Activated naive CD4-positive, alpha-beta T cell treated with anti-CD3 and anti-CD28 coated beads for 36 hours (primary cell): Measurements from ENCODE around the gene PUDP. TPM values are rescaled to one million over a fixed set of nuclear protein-coding genes. Genes with fewer than 3 reads are reported as not detected.
A peak's percentile ranks its signal among the peaks of the same experiment; 100 is the strongest.

Experiments
- CTCF ChIA-PET: fragments of 350-600 bp; sonication (Branson Sonifier 250); formaldehyde crosslinking; loops from one replicate; lab custom pipeline; 2021; ENCODE audit warnings: antibody characterized with exemption; lab: Charles Lee
- DNase-seq: peaks from one replicate; pipeline ENCODE4 v3.0.0-alpha.2; 2020
- H3K27ac Mint-ChIP-seq: one replicate; pipeline ENCODE4 v1.8.0; 2021; ENCODE audit warnings: mild to moderate bottlenecking, mixed read lengths
- H3K27me3 Mint-ChIP-seq: one replicate; pipeline ENCODE4 v1.8.0; 2021; ENCODE audit warnings: low read depth, mixed read lengths
- H3K36me3 Mint-ChIP-seq: one replicate; pipeline ENCODE4 v1.8.0; 2021; ENCODE audit warnings: low read depth, mixed read lengths
- H3K4me1 Mint-ChIP-seq: one replicate; pipeline ENCODE4 v1.8.0; 2021; ENCODE audit warnings: low read depth, mixed read lengths
- H3K4me3 Mint-ChIP-seq: one replicate; pipeline ENCODE4 v1.8.0; 2021; ENCODE audit warnings: mild to moderate bottlenecking, moderate library complexity, mixed read lengths
- H3K9me3 Mint-ChIP-seq: one replicate; pipeline ENCODE4 v1.8.0; 2021; ENCODE audit warnings: mixed read lengths
- intact Hi-C: fragments of 100-400 bp; cut with micrococcal nuclease; formaldehyde crosslinking; loops from one replicate; pipeline ENCODE4 v1.15.1; 2023
- total RNA-seq, 2 experiments: library from RNA; stranded (reverse); gene quantifications; one replicate each; pipeline ENCODE4 v1.2.3, GENCODE V29; 2021

Gene PUDP
- total RNA-seq, 2 experiments from 2014 or later = 10.7 to 13.6 TPM

DNA sequence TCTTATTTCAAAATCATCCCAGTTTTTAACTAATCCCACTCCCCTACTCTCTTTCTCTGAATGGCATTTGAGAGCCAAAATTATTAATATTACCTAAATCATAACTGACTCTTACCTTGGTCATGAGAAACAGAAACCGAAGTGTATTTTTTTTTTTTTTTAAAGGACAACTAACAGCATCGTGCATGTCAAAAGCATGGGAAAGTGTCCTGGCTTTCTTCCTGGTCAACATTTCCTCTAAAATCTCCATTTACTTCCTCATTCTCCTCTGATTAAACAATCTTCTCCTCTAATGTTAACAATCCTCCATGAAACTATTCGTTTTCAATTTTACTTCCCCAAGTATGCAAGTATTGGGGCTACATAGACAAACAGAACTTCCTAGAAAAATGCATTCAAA lies 2.5 kb downstream of the PUDP start:
- H3K36me3 Mint-ChIP-seq = no peaks in the 10 kb centered on the region
- no peaks in the 10 kb centered on the region for H3K27me3 Mint-ChIP-seq
- no peak for DNase-seq
- no peak overlapping the region for H3K27ac Mint-ChIP-seq
- no peak overlapping the region for H3K4me3 Mint-ChIP-seq
- intact Hi-C loops = loop anchor here (5.0 kb wide), 1 partner anchor 78 kb away; no protein-coding TSS in a partner anchor
- peaks cover 13% of the 10 kb centered on the region for H3K4me1 Mint-ChIP-seq
- H3K9me3 Mint-ChIP-seq = no peaks in the 10 kb centered on the region
- CTCF ChIA-PET = no interaction called here

DNA sequence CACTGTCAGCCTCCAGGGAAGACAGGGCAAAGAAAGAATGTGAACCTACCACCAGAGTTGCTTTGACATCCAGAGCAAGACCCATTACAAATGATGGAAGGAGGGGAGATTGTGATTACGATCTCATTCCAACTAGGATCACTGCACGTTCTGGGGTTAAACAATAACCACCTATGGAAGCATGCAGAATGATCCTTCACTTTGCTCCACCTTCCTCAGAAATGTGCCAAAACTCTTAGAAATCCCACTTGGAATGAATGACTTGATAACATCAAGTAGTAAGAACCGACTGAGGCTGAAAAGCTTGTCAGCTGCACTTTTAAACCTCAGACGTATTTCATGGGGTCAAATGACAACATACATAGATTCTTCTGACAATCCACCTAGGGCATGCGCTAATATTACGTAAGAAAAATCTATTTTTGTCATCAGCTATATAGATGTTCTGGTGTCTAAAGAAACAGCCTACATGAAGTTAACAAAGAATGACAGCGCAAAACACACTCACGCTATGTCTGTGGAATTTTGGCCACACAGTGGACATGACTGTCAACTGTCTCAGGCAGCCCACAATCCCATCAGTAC lies 3.9 kb downstream of the PUDP start:
- Mint-ChIP-seq H3K9me3 (no peaks in the 10 kb centered on the region), H3K4me3 (no peak overlapping the region), H3K36me3 (no peaks in the 10 kb centered on the region), H3K27me3 (no peaks in the 10 kb centered on the region), H3K27ac (no peak overlapping the region), H3K4me1 (peaks cover 13% of the 10 kb centered on the region)
- CTCF ChIA-PET = no interaction called here
- intact Hi-C loops = no loop called here
- DNase-seq = no peak

DNA sequence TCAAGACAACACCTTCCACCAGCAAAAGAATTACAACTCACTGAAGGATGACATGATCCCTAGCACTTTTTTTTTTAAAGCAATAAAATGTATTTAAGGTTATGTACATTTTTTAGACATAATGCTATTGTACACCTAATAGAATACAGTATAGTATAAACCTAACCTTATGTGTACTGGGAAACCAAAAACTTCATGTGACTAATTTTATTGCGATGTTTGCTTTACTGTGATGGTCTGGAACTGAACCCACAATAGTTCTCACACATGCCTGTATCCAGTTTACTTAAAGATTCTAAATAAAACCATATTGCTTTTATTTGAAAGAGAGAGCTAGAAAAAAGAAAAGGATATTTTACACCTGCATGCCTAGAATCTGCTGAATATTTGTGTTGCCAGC lies 4.9 kb downstream of the PUDP start:
- H3K27me3 Mint-ChIP-seq = no peaks in the 10 kb centered on the region
- no peaks in the 10 kb centered on the region for H3K36me3 Mint-ChIP-seq
- intact Hi-C loops = no loop called here
- CTCF ChIA-PET = no interaction called here
- H3K4me1 Mint-ChIP-seq = peaks cover 20% of the 10 kb centered on the region
- no peak overlapping the region for H3K27ac Mint-ChIP-seq
- H3K9me3 Mint-ChIP-seq = no peaks in the 10 kb centered on the region
- H3K4me3 Mint-ChIP-seq = no peak overlapping the region
- DNase-seq = no peak

DNA sequence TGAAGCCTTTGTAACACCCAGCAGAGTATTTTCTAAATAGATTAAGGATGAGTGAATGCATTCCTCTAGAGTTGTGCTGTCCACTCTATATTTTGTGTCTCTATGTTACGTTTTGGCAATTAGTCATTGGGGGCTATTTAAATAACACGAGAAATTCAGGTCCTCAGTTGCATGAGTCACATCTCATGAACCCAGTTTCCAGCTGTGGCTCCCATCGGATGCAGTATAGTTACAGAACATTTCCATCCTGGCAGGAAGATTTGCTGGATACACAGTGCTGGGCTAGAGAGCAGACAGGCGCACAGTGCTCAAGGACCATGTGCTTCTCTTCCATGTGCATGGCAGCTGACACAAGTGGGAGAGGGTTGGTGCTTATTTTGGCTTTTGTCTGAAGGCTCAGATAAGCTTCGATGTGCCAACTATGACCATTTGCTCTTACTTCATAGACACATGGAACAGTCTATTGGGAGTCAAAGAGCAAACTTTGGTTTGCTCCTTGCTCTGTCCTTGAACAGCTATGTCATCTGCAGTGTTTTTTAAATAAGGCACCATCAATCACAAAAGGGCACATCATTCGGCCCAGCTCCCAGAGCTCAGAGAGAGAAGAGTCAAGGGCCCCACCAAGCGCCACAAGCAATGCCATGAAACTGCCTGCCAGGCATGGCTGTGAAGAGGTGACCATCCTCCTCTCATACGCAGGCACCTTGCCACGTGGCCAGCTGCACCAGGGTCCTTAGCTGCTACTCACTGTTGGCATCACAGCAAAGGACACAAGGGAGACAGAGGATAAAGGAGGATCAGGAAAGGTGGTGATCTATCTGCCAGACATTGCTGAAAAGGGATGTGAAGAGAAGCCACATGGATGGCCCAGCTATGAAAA lies 8.5 kb downstream of the PUDP start:
- Mint-ChIP-seq H3K27ac (no peak overlapping the region), H3K4me3 (no peak overlapping the region), H3K36me3 (no peaks in the 10 kb centered on the region), H3K9me3 (no peaks in the 10 kb centered on the region), H3K4me1 (peaks cover 21% of the 10 kb centered on the region), H3K27me3 (no peaks in the 10 kb centered on the region)
- DNase-seq = no peak
- intact Hi-C loops = no loop called here
- CTCF ChIA-PET = interaction anchor here (0.9 kb wide), 1 partner anchor 32 kb away, joined by 3 read pairs; no protein-coding TSS in a partner anchor

DNA sequence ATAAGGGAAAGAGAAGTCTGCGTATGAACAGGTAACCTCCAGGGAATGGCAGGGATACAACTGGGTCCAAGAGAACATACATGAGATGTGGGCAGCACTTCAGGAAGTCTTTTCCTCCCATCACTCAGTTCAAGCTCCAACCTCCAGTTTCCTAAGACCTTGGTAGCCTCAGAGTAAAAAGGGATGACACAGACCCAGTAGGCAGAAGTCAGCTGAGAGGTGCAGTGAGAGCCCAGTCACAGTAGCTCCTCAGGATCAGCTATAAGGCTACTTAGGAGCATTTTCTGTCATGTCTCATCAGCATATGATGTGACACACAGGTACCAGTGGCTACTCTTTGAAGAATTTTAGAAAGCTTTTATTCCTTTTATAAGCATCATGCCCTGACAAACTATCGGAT lies 13.0 kb downstream of the PUDP start:
- no peak overlapping the region for H3K27ac Mint-ChIP-seq
- no peak overlapping the region for H3K4me3 Mint-ChIP-seq
- H3K36me3 Mint-ChIP-seq = peaks cover 2% of the 10 kb centered on the region
- DNase-seq = no peak
- no peaks in the 10 kb centered on the region for H3K9me3 Mint-ChIP-seq
- peaks cover 35% of the 10 kb centered on the region for H3K4me1 Mint-ChIP-seq
- intact Hi-C loops = no loop called here
- CTCF ChIA-PET = no interaction called here
- H3K27me3 Mint-ChIP-seq = no peaks in the 10 kb centered on the region

DNA sequence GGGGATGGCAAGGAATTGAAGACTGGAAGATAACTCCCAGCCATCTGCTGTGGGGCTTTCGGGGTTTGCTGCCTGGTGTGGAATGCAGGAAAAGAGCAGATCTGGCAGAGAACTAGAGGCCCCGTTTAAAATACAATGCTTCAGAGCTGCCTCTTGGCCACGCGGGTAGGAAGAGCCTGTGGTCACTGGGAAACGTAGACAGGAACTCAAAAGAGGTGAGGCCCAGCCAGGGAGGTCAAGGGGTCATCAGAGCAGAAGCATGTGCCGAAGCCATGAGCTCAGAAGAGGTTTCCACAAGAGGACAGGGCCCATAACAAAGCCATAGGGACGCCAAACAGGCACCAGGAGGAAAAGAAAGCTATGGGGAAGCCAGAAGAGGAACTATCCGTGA lies 14.9 kb downstream of the PUDP start:
- CTCF ChIA-PET = no interaction called here
- no peak overlapping the region for H3K27ac Mint-ChIP-seq

DNA sequence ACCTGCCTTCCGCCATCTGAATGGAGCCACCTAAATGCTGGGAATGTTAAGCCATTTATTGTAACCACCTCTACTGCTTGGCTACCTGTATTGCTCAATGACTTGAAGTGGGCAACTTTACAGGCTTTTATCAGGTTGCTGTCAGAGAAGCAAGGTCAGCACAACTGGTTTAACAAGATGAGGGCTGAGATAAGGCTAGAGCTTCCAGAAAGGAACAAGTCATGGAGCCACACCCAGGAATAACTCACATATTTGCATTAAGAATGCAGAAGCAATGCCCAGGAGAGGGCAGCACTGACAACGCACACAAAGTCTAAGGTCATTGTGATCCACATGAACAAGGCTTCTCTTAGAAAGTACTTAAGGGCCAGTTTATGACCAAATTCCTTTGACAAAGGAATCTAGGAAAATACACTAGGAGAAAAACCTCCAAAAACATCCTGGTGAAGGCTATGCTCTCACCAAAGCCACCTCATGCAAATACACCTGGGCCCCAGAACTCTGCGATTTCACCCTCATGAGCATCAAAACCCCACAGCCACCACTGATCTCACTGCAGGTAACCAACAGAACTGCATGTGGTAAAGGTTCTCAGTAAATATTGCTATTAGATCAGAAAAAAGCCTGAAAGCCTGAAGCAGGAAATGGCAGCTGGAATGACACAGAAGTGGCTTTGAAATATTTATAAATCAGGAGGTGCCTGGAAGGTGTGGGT lies 15.5 kb downstream of the PUDP start:
- Mint-ChIP-seq H3K27ac (no peak overlapping the region), H3K9me3 (no peaks in the 10 kb centered on the region), H3K4me1 (peaks cover 23% of the 10 kb centered on the region), H3K36me3 (peaks cover 2% of the 10 kb centered on the region), H3K4me3 (no peak overlapping the region), H3K27me3 (no peaks in the 10 kb centered on the region)
- CTCF ChIA-PET = no interaction called here
- DNase-seq = peak; percentile 23
- intact Hi-C loops = loop anchor here (1.0 to 2.0 kb wide), 3 partner anchors 14 to 794 kb away; partner anchors contain the start of genes PNPLA4 and STS

More for the DNA sequence above, 14.9 kb downstream of the PUDP start:
- Mint-ChIP-seq H3K9me3 (no peaks in the 10 kb centered on the region), H3K36me3 (peaks cover 2% of the 10 kb centered on the region), H3K27me3 (no peaks in the 10 kb centered on the region), H3K4me3 (no peak overlapping the region), H3K4me1 (peaks cover 28% of the 10 kb centered on the region)
- intact Hi-C loops = loop anchor here (2.0 kb wide), 2 partner anchors 14 to 794 kb away; partner anchors contain the start of genes PNPLA4 and STS
- DNase-seq = no peak

DNA sequence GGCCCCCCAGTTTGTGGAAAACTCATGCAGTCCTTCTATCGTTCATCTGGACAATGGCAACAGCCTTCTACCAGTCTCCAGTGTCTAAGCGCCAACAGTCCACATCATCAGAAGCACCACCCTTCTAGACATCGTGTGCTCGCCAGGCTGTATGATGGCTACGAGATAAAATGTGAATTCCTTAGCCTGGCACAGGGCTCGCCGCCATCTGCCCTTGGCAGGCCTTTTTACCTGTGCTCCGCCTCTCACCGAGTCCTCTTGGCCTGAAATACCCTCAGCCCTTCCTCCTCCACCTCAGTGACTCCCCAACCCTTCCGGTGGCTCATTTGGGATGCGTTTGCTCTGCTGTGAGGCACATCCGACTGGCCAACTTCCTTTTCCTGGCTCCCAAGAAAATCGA lies 16.3 kb downstream of the PUDP start:
- intact Hi-C loops = loop anchor here (1.0 to 2.0 kb wide), 3 partner anchors 15 to 795 kb away; partner anchors contain the start of genes PNPLA4 and STS
- Mint-ChIP-seq H3K36me3 (peaks cover 2% of the 10 kb centered on the region), H3K4me1 (peaks cover 23% of the 10 kb centered on the region), H3K27me3 (no peaks in the 10 kb centered on the region), H3K9me3 (no peaks in the 10 kb centered on the region), H3K27ac (no peak overlapping the region), H3K4me3 (no peak overlapping the region)
- no peak for DNase-seq
- CTCF ChIA-PET = no interaction called here

DNA sequence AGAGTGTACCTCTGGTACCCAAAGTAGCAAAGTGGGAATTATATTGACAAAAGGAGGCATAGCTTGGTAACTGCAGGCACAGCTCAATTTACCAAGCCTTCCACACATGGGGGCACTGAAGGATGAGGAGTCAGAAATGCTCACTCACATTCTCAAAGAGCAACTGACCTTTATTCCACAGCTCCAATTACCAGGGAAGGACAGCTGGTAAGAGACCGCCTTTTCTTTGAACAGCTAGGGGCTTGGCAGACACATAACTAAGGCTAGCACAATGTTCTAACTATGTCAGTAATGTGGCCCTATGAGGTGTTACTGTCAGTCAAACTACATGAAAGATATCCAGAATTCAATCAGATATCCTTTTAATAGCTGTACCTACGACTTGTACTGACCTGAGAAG lies 20.9 kb downstream of the PUDP start:
- no peak overlapping the region for H3K27ac Mint-ChIP-seq
- no peaks in the 10 kb centered on the region for H3K27me3 Mint-ChIP-seq
- peaks cover 3% of the 10 kb centered on the region for H3K4me1 Mint-ChIP-seq
- CTCF ChIA-PET = no interaction called here
- peaks cover 14% of the 10 kb centered on the region for H3K36me3 Mint-ChIP-seq
- no peak for DNase-seq
- H3K9me3 Mint-ChIP-seq = no peaks in the 10 kb centered on the region
- intact Hi-C loops = no loop called here
- H3K4me3 Mint-ChIP-seq = no peak overlapping the region

DNA sequence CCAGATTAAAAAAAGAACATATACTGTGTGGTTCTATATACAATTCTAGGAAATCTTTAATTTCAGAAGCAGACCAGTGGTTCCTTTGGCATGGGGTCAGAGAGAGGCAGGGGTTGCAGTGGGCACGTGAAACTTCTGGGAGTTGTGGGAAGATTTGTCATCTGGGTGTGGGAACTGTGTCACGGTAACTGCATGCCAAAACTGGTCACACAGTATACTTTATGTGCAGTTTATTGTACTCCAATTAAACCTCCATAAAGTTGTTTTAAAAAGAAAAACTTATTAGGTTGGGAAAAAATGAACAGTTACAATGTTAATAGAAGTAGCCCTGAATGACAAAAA lies 27.1 kb downstream of the PUDP start:
- no peak for DNase-seq
- Mint-ChIP-seq H3K4me3 (no peak overlapping the region), H3K36me3 (peaks cover 15% of the 10 kb centered on the region), H3K4me1 (peaks cover 5% of the 10 kb centered on the region), H3K27me3 (no peaks in the 10 kb centered on the region), H3K27ac (no peak overlapping the region), H3K9me3 (no peaks in the 10 kb centered on the region)
- CTCF ChIA-PET = no interaction called here
- intact Hi-C loops = no loop called here

DNA sequence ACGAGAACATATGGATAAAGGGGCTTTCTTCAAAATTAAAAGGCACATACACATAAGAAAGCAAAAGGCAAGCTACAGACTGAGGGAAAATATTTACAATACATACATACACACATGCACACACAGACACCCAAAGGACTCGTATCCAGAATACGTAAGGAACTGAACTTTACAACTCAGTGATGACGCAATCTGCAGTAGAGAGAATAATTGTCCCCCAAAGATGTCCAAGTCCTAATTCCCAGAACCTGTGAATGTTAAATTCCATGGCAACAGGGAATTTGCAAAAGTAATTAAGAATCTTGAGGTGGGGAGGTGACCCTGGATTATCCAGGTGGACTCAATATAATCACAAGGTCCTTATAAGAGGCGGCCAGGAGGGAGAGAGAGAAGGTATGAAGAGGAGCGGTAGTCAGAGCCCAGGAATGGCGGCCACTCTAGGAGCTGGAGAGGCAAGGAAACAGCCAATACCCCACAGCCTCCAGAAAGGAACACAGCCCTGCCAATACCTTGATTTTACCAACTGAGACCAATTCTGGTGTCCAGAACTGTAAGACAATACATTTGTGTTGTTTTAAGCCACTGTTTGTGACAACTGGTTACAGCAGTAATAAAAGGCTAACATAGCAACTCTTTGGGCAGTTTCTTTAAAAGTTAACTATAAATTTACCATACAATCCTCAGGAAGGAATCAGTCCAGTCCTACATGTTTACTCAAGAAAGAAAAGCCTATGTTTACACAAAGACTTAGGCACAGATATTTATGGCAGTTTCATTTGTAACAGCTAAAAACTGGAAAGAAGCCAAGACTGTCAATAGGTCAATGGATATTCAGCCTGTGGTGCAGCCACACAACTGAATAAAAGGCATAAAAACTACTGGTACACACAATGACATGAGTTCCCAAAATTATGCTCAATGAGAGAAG lies 27.7 kb downstream of the PUDP start:
- DNase-seq = no peak
- H3K27me3 Mint-ChIP-seq = no peaks in the 10 kb centered on the region
- no peaks in the 10 kb centered on the region for H3K9me3 Mint-ChIP-seq
- H3K4me3 Mint-ChIP-seq = no peak overlapping the region
- CTCF ChIA-PET = no interaction called here
- H3K4me1 Mint-ChIP-seq = peaks cover 5% of the 10 kb centered on the region
- peaks cover 10% of the 10 kb centered on the region for H3K36me3 Mint-ChIP-seq
- no peak overlapping the region for H3K27ac Mint-ChIP-seq
- intact Hi-C loops = no loop called here

DNA sequence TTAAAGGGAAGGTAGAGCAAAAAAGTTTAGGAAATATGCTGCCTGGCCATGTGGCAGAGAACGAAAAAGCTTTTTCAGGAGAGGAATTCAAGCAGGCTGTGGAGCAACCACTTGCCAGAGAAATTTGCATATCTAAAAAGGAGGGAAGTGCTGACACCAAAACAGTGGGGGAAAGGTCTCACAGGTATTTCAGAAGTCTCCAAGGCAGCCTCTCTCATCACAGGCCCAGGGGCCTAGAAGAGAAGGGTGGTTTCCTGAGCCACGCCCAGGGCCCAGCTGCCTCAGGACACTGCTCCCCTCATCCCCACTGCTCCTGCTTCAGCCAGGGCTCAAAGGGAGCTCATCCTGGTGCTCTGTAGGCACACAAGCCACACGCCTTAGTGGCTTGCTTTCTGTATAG lies 30.4 kb downstream of the PUDP start:
- Mint-ChIP-seq H3K27ac (no peak overlapping the region), H3K36me3 (peaks cover 5% of the 10 kb centered on the region), H3K27me3 (no peaks in the 10 kb centered on the region), H3K9me3 (no peaks in the 10 kb centered on the region), H3K4me1 (peaks cover 8% of the 10 kb centered on the region), H3K4me3 (no peak overlapping the region)
- CTCF ChIA-PET = no interaction called here
- intact Hi-C loops = no loop called here
- DNase-seq = no peak
